Skeletal muscle tissue (tissue), 4 donors: Measurements from ENCODE around the gene EXOC7. TPM values are rescaled to one million over a fixed set of nuclear protein-coding genes. Genes with fewer than 3 reads are reported as not detected.
"Not testable (repeated sequence)": the region's sequence is repeated elsewhere in the genome, so short reads cannot be mapped to it uniquely, and the experiment has no call there.

Source experiments
- H3K27ac ChIP-seq: one replicate; pipeline ENCODE4 v1.7.0; 2013; ENCODE audit warnings: mild to moderate bottlenecking, low read depth, low read length, inconsistent platforms
- H3K27me3 ChIP-seq, 3 donors: one replicate each; pipeline ENCODE4 v1.7.0; 2013; ENCODE audit warnings: low read length in 3 of 3; ENCODE audit not compliant: control insufficient read depth in 3 of 3, insufficient read depth in 3 of 3
- H3K36me3 ChIP-seq, 3 donors: one replicate each; pipeline ENCODE4 v1.7.0; 2013; ENCODE audit warnings: low read length in 3 of 3; ENCODE audit not compliant: control insufficient read depth in 3 of 3, insufficient read depth in 3 of 3
- H3K4me1 ChIP-seq, 3 donors: one replicate each; pipeline ENCODE4 v1.7.0; 2013; ENCODE audit warnings: low read length in 3 of 3, mild to moderate bottlenecking in 3 of 3; ENCODE audit not compliant: control insufficient read depth in 3 of 3, insufficient read depth in 3 of 3
- H3K4me3 ChIP-seq, 3 donors: one replicate each; pipeline ENCODE4 v1.7.0; 2013; ENCODE audit warnings: low read length in 3 of 3
- H3K9ac ChIP-seq, 3 donors: one replicate each; pipeline ENCODE4 v1.7.0; 2013; ENCODE audit warnings: low read length in 3 of 3, mild to moderate bottlenecking in 3 of 3, moderate library complexity in 2 of 3, low read depth in 1 of 3
- H3K9me3 ChIP-seq, 3 donors: one replicate each; pipeline ENCODE4 v1.7.0; 2013; ENCODE audit warnings: low read length in 3 of 3; ENCODE audit not compliant: control insufficient read depth in 3 of 3
- total RNA-seq: library from RNA; depleted of rRNA; stranded (reverse); fragments of >200 nt; gene quantifications from one replicate; pipeline ENCODE4 v1.2.3, GENCODE V29; 2014
- donor health status: Osteomylitis.

Gene EXOC7
- total RNA-seq, 1 donor from 2014 or later: 54.8 TPM

GRCh38 chr17:76046064-76046463, 57.5 kb downstream of the EXOC7 start:
- H3K27me3 ChIP-seq: no peaks in the 10 kb centered on the region
- H3K27ac ChIP-seq: no peak overlapping the region
- peaks cover 79 to 91% (median 87%) of the 10 kb centered on the region in 3 donors for H3K36me3 ChIP-seq
- no peaks in the 10 kb centered on the region for H3K9me3 ChIP-seq
- no peak overlapping the region for H3K4me3 ChIP-seq
- H3K4me1 ChIP-seq: peaks cover 0 to 2% (median 0%) of the 10 kb centered on the region in 3 donors
- H3K9ac ChIP-seq: no peak overlapping the region

- H3K36me3 ChIP-seq: peaks cover 85 to 92% (median 89%) of the 10 kb centered on the region in 3 donors
- not testable (repeated sequence) for H3K9me3 ChIP-seq, H3K9ac ChIP-seq, H3K27me3 ChIP-seq, H3K4me3 ChIP-seq, H3K4me1 ChIP-seq, H3K27ac ChIP-seq
Observed at GRCh38 chr17:76044475-76045007, 59.0 kb downstream of the EXOC7 start.

- not testable (repeated sequence) for H3K4me3 ChIP-seq, H3K9me3 ChIP-seq, H3K4me1 ChIP-seq, H3K9ac ChIP-seq, H3K27me3 ChIP-seq, H3K27ac ChIP-seq
- peaks cover 79 to 91% (median 89%) of the 10 kb centered on the region in 3 donors for H3K36me3 ChIP-seq
Observed at GRCh38 chr17:76042868-76043267, 60.7 kb downstream of the EXOC7 start.

GRCh38 chr17:76040376-76040775, 63.2 kb downstream of the EXOC7 start:
- H3K4me1 ChIP-seq: peaks cover 0 to 2% (median 0%) of the 10 kb centered on the region in 3 donors
- H3K27ac ChIP-seq: no peak overlapping the region
- H3K27me3 ChIP-seq: no peaks in the 10 kb centered on the region
- no peak overlapping the region for H3K4me3 ChIP-seq
- H3K9me3 ChIP-seq: no peaks in the 10 kb centered on the region
- no peak overlapping the region for H3K9ac ChIP-seq
- peaks cover 63 to 73% (median 73%) of the 10 kb centered on the region in 3 donors for H3K36me3 ChIP-seq

- Histone ChIP-seq H3K27ac (no peak overlapping the region), H3K36me3 (peaks cover 51 to 61% (median 61%) of the 10 kb centered on the region in 3 donors), H3K9ac (no peak overlapping the region), H3K4me3 (no peak overlapping the region), H3K9me3 (no peaks in the 10 kb centered on the region), H3K27me3 (no peaks in the 10 kb centered on the region), H3K4me1 (peaks cover 0 to 2% (median 0%) of the 10 kb centered on the region in 3 donors)
Observed at GRCh38 chr17:76039121-76039520, 64.5 kb downstream of the EXOC7 start.

- H3K36me3 ChIP-seq: peaks cover 40 to 50% (median 50%) of the 10 kb centered on the region in 3 donors
- no peak overlapping the region for H3K4me3 ChIP-seq
- H3K4me1 ChIP-seq: peaks cover 0 to 2% (median 0%) of the 10 kb centered on the region in 3 donors
- no peaks in the 10 kb centered on the region for H3K27me3 ChIP-seq
- no peak overlapping the region for H3K27ac ChIP-seq
- no peaks in the 10 kb centered on the region for H3K9me3 ChIP-seq
- H3K9ac ChIP-seq: no peak overlapping the region
Observed at GRCh38 chr17:76038050-76038449, 65.5 kb downstream of the EXOC7 start.

GRCh38 chr17:76036497-76037261, 66.9 kb downstream of the EXOC7 start:
- H3K27me3 ChIP-seq: peaks cover 0 to 3% (median 0%) of the 10 kb centered on the region in 3 donors
- H3K4me1 ChIP-seq: peaks cover 0 to 2% (median 0%) of the 10 kb centered on the region in 3 donors
- no peak overlapping the region for H3K27ac ChIP-seq
- H3K9me3 ChIP-seq: no peaks in the 10 kb centered on the region
- H3K36me3 ChIP-seq: peaks cover 32 to 40% (median 39%) of the 10 kb centered on the region in 3 donors
- H3K4me3 ChIP-seq: no peak overlapping the region
- H3K9ac ChIP-seq: no peak overlapping the region

- H3K9ac ChIP-seq: no peak overlapping the region
Observed at GRCh38 chr17:76034428-76035350, 68.9 kb downstream of the EXOC7 start.

GRCh38 chr17:76033139-76033538, 70.4 kb downstream of the EXOC7 start:
- Histone ChIP-seq H3K27ac (no peak overlapping the region), H3K4me1 (peaks cover 0 to 2% (median 0%) of the 10 kb centered on the region in 3 donors), H3K9me3 (no peaks in the 10 kb centered on the region), H3K9ac (no peak overlapping the region), H3K36me3 (peaks cover 4 to 6% (median 5%) of the 10 kb centered on the region in 3 donors), H3K4me3 (no peak overlapping the region), H3K27me3 (peaks cover 0 to 6% (median 0%) of the 10 kb centered on the region in 3 donors)

More at GRCh38 chr17:76034428-76035350, 68.9 kb downstream of the EXOC7 start:
- H3K27ac ChIP-seq: no peak overlapping the region
- H3K27me3 ChIP-seq: peaks cover 0 to 3% (median 0%) of the 10 kb centered on the region in 3 donors
- H3K9me3 ChIP-seq: no peaks in the 10 kb centered on the region
- H3K4me3 ChIP-seq: no peak overlapping the region
- H3K36me3 ChIP-seq: peaks cover 14 to 20% (median 19%) of the 10 kb centered on the region in 3 donors
- H3K4me1 ChIP-seq: peaks cover 0 to 2% (median 0%) of the 10 kb centered on the region in 3 donors
